GM19438 (cell line): ENCODE data around the gene BCAR3.

ENCODE experiments used
- ATAC-seq: cut with Tn5 transposase; IDR thresholded peaks from one replicate; pipeline ENCODE4 v1.9.1; 2021; ENCODE audit warnings: low read depth; ENCODE audit not compliant: unreplicated experiment

BCAR3 gene

DNA sequence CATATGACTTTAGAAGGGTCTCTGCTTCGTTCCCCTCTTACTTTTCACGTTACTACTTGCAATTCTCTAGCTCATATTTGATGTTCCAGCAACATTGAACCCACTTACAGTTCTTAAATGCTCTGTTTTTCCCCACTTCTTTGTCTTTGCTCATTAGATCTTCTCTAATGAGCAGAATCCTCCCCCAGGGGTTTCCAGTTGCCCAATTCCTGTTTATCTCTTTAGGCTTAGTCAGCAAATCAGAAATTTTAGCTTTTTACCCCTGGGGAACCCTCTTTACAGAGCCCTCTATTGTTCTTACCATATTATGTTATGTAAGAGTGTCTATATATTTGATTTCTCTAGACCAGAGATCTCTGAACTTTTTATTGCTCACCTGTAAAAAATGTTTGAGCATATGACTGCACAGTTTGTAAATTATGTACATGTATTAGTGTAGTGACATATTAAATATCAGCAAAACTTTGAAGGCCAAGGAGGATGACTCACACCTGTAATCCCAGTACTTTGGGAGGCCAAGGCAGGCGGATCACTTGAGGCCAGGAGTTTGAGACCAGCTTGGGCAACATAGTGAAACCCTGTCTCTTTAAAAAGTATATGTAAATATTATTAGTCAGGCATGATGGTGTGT, 162.3 kb downstream of the BCAR3 start:
- ATAC-seq, result no peak

DNA sequence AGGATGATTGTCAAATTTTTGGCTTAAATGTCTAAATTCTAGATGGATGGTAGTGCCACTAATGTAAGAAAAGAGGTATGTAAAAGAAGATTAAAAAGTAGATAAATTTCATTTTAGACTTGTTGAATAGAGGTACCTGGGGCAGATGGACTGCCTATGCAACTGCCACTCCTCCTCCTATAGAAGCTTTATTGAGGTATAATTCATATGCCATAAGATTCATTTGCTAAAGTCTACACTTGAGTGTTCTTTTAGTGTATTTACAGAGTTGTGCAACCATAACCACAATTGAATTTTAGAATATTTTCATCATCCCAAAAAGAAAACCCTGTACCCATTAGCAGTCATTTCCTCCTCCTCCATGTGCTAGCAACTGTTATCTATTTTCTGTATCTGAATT, 163.1 kb downstream of the BCAR3 start:
- ATAC-seq, result no peak

DNA sequence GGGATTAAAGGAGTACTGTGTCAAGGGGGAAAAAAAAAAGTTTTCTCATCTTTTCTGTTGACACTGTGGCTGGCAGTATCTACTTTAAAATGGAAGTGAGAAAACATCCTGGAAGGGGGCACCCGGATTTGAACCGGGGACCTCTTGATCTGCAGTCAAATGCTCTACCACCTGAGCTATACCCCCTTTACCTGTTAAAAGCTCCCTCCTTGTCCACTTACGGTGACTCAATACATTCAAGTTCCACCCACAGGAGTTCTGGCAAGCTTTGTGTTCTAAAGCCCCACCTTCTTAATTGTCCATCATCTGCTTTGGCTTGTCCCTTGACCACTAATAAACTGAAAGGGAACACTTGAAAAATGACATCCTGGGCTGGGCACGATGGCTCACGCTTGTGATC, 165.5 kb downstream of the BCAR3 start:
- no peak for ATAC-seq
